Measurements from ENCODE around the gene ATRNL1. TPM values are rescaled to one million over a fixed set of nuclear protein-coding genes. Genes with fewer than 3 reads are reported as not detected.

ATRNL1 gene
- polyA plus RNA-seq, 1 donor from 2014 or later = 47.8 TPM

GRCh38 chr10:115696747-115697146 lies 603.6 kb downstream of the ATRNL1 start:
- Histone ChIP-seq H3K4me2 (ENCODE audit: low read length) (no peak overlapping the region), H3K36me3 (ENCODE audit: insufficient read depth, low read length) (no peaks in the 10 kb centered on the region)

GRCh38 chr10:115706026-115706425 lies 612.9 kb downstream of the ATRNL1 start:
- Histone ChIP-seq H3K36me3 (ENCODE audit: insufficient read depth, low read length) (no peaks in the 10 kb centered on the region), H3K27ac (ENCODE audit: low read length) (no peak overlapping the region), H3K79me2 (replicated peaks; ENCODE audit: insufficient read depth, low read length) (no peaks in the 10 kb centered on the region), H3K27me3 (ENCODE audit: insufficient read depth, low read depth, low read length) (no peaks in the 10 kb centered on the region), H4K20me1 (ENCODE audit: insufficient read depth) (no peaks in the 10 kb centered on the region), H3F3A (ENCODE audit: insufficient read depth, low read length, poor library complexity, severe bottlenecking) (no peaks in the 10 kb centered on the region), H3K4me3 (ENCODE audit: low read length) (no peak overlapping the region), H3K4me2 (ENCODE audit: low read length) (no peak overlapping the region), H3K9me2 (ENCODE audit: insufficient read depth, low read length) (no peaks in the 10 kb centered on the region), H2AFZ (ENCODE audit: low read depth, low read length) (no peak overlapping the region), H3K9ac (ENCODE audit: low read length) (no peak overlapping the region), H3K9me3 (ENCODE audit: low read length) (no peaks in the 10 kb centered on the region)
- TF ChIP-seq SMC3 (conservative IDR thresholded peaks at IDR 0.05; ENCODE audit: poor library complexity) (no peak), RAD21 (conservative IDR thresholded peaks at IDR 0.05) (no peak), POLR2AphosphoS5 (IDR thresholded peaks at IDR 0.05) (no peak), CTCF (IDR thresholded peaks at IDR 0.05; ENCODE audit: poor library complexity, severe bottlenecking) (no peak), MXI1 (conservative IDR thresholded peaks at IDR 0.05; ENCODE audit: poor library complexity, severe bottlenecking) (no peak), TAF1 (IDR thresholded peaks at IDR 0.05; ENCODE audit: low read depth) (no peak), EZH2 (IDR thresholded peaks at IDR 0.05; ENCODE audit: borderline replicate concordance, insufficient read depth, low read length, poor library complexity, severe bottlenecking) (no peak), EP300 (conservative IDR thresholded peaks at IDR 0.05; ENCODE audit: poor library complexity, severe bottlenecking) (no peak)

More at GRCh38 chr10:115696747-115697146, 603.6 kb downstream of the ATRNL1 start:
- Histone ChIP-seq H3K4me3 (ENCODE audit: low read length) (no peak overlapping the region), H4K20me1 (ENCODE audit: insufficient read depth) (no peaks in the 10 kb centered on the region), H3K27me3 (ENCODE audit: insufficient read depth, low read depth, low read length) (no peaks in the 10 kb centered on the region), H2AFZ (ENCODE audit: low read depth, low read length) (no peak overlapping the region), H3K9ac (ENCODE audit: low read length) (no peak overlapping the region), H3K9me2 (ENCODE audit: insufficient read depth, low read length) (no peaks in the 10 kb centered on the region), H3K79me2 (replicated peaks; ENCODE audit: insufficient read depth, low read length) (no peaks in the 10 kb centered on the region), H3F3A (ENCODE audit: insufficient read depth, low read length, poor library complexity, severe bottlenecking) (no peaks in the 10 kb centered on the region), H3K27ac (ENCODE audit: low read length) (no peak overlapping the region), H3K9me3 (ENCODE audit: low read length) (no peaks in the 10 kb centered on the region)
- no peak for TF ChIP-seq RAD21 (conservative IDR thresholded peaks at IDR 0.05)
- TF ChIP-seq EZH2 (IDR thresholded peaks at IDR 0.05; ENCODE audit: borderline replicate concordance, insufficient read depth, low read length, poor library complexity, severe bottlenecking) = no peak
- TF ChIP-seq REST (IDR thresholded peaks at IDR 0.05; ENCODE audit: borderline replicate concordance) = no peak
- no peak for TF ChIP-seq CTCF (IDR thresholded peaks at IDR 0.05; ENCODE audit: poor library complexity, severe bottlenecking)
- no peak for TF ChIP-seq MXI1 (conservative IDR thresholded peaks at IDR 0.05; ENCODE audit: poor library complexity, severe bottlenecking)
